Stomach smooth muscle (tissue), 2 donors: Measurements from ENCODE around the gene ANO7.
A peak's percentile ranks its signal among the peaks of the same experiment; 100 is the strongest.

ENCODE experiments used
- H3K27ac ChIP-seq: one replicate; pipeline ENCODE4 v1.7.0; 2013; ENCODE audit warnings: mild to moderate bottlenecking, low read length, inconsistent platforms
- H3K27me3 ChIP-seq, 2 donors: one replicate each; pipeline ENCODE4 v1.7.0; 2013; ENCODE audit warnings: low read length in 2 of 2; ENCODE audit not compliant: insufficient read depth in 2 of 2, control insufficient read depth in 1 of 2
- H3K36me3 ChIP-seq, 2 donors: one replicate each; pipeline ENCODE4 v1.7.0; 2013; ENCODE audit warnings: low read length in 2 of 2; ENCODE audit not compliant: control insufficient read depth in 2 of 2, insufficient read depth in 2 of 2
- H3K4me1 ChIP-seq: one replicate; pipeline ENCODE4 v1.7.0; 2013; ENCODE audit warnings: low read length; ENCODE audit not compliant: control insufficient read depth, insufficient read depth
- H3K4me3 ChIP-seq, 2 donors: one replicate each; pipeline ENCODE4 v1.7.0; 2013; ENCODE audit warnings: low read length in 2 of 2
- H3K9ac ChIP-seq, 2 donors: one replicate each; pipeline ENCODE4 v1.7.0; 2013; ENCODE audit warnings: low read length in 2 of 2, mild to moderate bottlenecking in 1 of 2
- H3K9me3 ChIP-seq, 2 donors: one replicate each; pipeline ENCODE4 v1.7.0; 2013; ENCODE audit warnings: low read length in 2 of 2; ENCODE audit not compliant: control insufficient read depth in 2 of 2
- donor health status: healthy.
- donor health status: Pancreatic carcinoma.

Gene ANO7

DNA sequence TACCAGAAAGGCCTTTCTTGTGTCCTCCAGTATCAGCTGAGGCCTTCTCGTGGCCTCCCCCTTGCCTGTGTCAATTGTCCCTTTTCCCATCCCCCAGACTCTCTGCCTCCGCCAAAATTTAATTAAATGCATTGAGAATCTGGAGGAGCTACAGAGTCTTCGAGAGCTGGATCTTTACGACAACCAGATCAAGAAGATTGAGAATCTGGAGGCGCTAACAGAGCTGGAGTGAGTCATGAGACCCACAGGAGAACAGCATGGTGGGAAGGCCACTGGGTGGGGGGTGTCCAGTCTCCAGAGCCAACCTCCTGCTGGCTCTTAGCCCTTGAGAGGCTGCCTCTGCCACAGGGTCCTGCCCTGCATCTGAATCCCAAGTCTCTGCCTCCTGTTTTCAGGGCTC lies 29.4 kb upstream of the ANO7 start:
- Histone ChIP-seq H3K4me3 (no peak overlapping the region), H3K9ac (no peak overlapping the region), H3K9me3 (no peaks in the 10 kb centered on the region), H3K4me1 (peaks cover 9% of the 10 kb centered on the region), H3K27me3 (no peaks in the 10 kb centered on the region), H3K36me3 (peaks cover 35 to 45% of the 10 kb centered on the region in 2 donors), H3K27ac (no peak overlapping the region)

GRCh38 chr2:241160318-241160717 lies 28.2 kb upstream of the ANO7 start:
- no peak overlapping the region for H3K9ac ChIP-seq
- H3K27ac ChIP-seq, result no peak overlapping the region
- no peak overlapping the region for H3K4me3 ChIP-seq
- H3K4me1 ChIP-seq, result peaks cover 9% of the 10 kb centered on the region
- H3K36me3 ChIP-seq, result peaks cover 32 to 44% of the 10 kb centered on the region in 2 donors
- H3K27me3 ChIP-seq, result no peaks in the 10 kb centered on the region
- H3K9me3 ChIP-seq, result no peaks in the 10 kb centered on the region

GRCh38 chr2:241161646-241162281 lies 26.7 kb upstream of the ANO7 start:
- H3K9me3 ChIP-seq, result no peaks in the 10 kb centered on the region
- H3K9ac ChIP-seq, result no peak overlapping the region
- H3K36me3 ChIP-seq, result peaks cover 39 to 51% of the 10 kb centered on the region in 2 donors
- H3K27me3 ChIP-seq, result no peaks in the 10 kb centered on the region
- H3K27ac ChIP-seq, result peak overlapping the region; percentile 37
- peak overlapping the region in 1 of 2 donors; percentile 29 for H3K4me3 ChIP-seq
- H3K4me1 ChIP-seq, result peaks cover 9% of the 10 kb centered on the region

GRCh38 chr2:241163601-241164118 lies 24.8 kb upstream of the ANO7 start:
- Histone ChIP-seq H3K4me3 (no peak overlapping the region), H3K9ac (no peak overlapping the region), H3K36me3 (peaks cover 45 to 52% of the 10 kb centered on the region in 2 donors), H3K4me1 (peaks cover 9% of the 10 kb centered on the region), H3K9me3 (no peaks in the 10 kb centered on the region), H3K27me3 (no peaks in the 10 kb centered on the region), H3K27ac (no peak overlapping the region)

- H3K4me3 ChIP-seq, result no peak overlapping the region
- H3K9ac ChIP-seq, result no peak overlapping the region
- H3K27me3 ChIP-seq, result no peaks in the 10 kb centered on the region
- no peaks in the 10 kb centered on the region for H3K4me1 ChIP-seq
- H3K36me3 ChIP-seq, result peaks cover 56 to 59% of the 10 kb centered on the region in 2 donors
- H3K9me3 ChIP-seq, result peaks cover 0 to 9% of the 10 kb centered on the region in 2 donors
- no peak overlapping the region for H3K27ac ChIP-seq
These were observed 20.1 kb upstream of the ANO7 start for GRCh38 chr2:241168366-241168765.

DNA sequence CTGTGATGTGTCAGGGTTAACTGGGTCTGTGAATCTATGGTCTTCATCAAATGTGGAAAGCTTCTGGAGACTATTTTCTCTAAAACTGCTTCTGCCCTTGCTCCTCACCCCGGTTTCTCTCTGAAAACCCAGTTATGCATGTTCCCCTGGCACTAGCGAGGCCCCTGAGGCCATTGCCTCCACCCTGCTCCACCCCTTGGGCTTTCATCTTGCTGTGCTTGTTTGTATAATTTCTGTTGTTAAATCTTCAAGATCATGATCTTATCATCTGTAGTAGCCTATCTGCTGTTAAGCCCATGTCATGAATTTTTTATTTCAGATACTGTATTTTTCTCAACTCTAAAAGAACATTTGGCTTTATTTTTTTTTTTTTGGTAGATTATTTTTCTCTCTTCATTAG lies 14.9 kb upstream of the ANO7 start:
- no peak overlapping the region for H3K4me3 ChIP-seq
- no peak overlapping the region for H3K9ac ChIP-seq
- H3K27me3 ChIP-seq, result no peaks in the 10 kb centered on the region
- H3K4me1 ChIP-seq, result no peaks in the 10 kb centered on the region
- H3K27ac ChIP-seq, result no peak overlapping the region
- peaks cover 0 to 9% of the 10 kb centered on the region in 2 donors for H3K9me3 ChIP-seq
- peaks cover 40 to 44% of the 10 kb centered on the region in 2 donors for H3K36me3 ChIP-seq

DNA sequence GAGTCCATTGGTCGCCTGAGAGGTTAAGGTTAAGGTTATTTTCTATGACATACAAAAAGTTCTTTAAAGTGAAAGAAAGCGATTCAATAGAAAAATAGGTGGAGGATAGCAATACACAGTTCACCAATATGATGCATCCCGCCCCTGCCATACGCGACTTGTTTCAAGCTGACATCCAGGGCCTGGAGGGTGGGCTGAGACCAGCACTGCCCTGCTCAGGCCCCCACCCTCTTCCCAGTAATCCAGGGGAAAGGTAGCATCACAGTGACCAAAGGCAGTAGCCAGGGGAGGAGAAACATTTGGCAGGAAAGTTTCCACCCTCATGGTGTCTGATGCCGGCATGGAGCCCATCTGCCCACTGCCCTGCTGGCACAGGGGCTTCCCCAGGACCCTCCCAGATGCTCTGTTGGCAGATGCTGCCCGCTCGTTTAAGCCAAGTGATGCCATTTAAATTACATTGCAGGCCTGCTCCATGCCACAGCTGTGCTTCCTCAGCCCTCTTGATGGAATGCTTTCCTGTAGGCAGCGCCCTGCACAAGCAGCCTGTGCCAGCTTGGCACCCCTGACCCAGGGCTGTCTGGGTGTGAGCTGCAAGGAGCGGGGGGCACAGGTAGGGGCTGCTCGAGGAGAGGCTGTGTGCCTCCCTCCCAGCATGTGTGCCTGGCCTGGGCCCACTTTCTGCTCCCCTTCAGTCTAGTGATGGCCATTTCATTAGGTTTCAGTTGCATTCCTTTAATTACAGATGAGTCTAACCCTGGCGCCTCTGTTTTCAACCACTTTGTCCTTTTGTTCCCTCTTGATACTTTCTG lies 10.7 kb upstream of the ANO7 start:
- no peaks in the 10 kb centered on the region for H3K27me3 ChIP-seq
- H3K36me3 ChIP-seq, result peaks cover 22 to 29% of the 10 kb centered on the region in 2 donors
- H3K9me3 ChIP-seq, result no peaks in the 10 kb centered on the region
- H3K9ac ChIP-seq, result no peak overlapping the region
- H3K4me3 ChIP-seq, result no peak overlapping the region
- no peak overlapping the region for H3K27ac ChIP-seq
- H3K4me1 ChIP-seq, result no peaks in the 10 kb centered on the region

DNA sequence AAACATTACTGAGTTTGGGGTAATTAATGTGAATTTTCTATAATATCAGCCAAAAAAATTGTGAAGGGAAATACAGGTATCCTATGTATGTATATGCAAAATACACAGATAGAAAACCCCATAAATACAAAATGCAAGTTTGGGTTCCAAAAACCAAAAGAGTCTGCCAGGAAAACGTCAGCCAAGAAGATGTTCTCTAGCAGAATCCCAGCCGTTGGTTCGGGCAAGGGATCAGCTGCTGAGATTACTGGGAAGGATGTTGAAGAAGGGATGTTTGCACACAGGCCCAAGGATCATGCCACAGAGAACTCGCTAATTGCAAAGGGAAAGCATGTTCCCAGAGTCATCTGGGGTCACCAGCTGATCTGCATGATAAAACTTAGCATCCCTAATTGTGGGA lies 9.5 kb upstream of the ANO7 start:
- H3K36me3 ChIP-seq, result peaks cover 23 to 37% of the 10 kb centered on the region in 2 donors
- no peak overlapping the region for H3K27ac ChIP-seq
- H3K4me1 ChIP-seq, result no peaks in the 10 kb centered on the region
- no peaks in the 10 kb centered on the region for H3K27me3 ChIP-seq
- no peak overlapping the region for H3K4me3 ChIP-seq
- H3K9me3 ChIP-seq, result no peaks in the 10 kb centered on the region
- H3K9ac ChIP-seq, result no peak overlapping the region

GRCh38 chr2:241179899-241180298 lies 8.6 kb upstream of the ANO7 start:
- no peaks in the 10 kb centered on the region for H3K4me1 ChIP-seq
- H3K27ac ChIP-seq, result no peak overlapping the region
- no peaks in the 10 kb centered on the region for H3K27me3 ChIP-seq
- peaks cover 19 to 31% of the 10 kb centered on the region in 2 donors for H3K36me3 ChIP-seq
- no peak overlapping the region for H3K9ac ChIP-seq
- no peaks in the 10 kb centered on the region for H3K9me3 ChIP-seq
- H3K4me3 ChIP-seq, result no peak overlapping the region

GRCh38 chr2:241180495-241180894 lies 8.0 kb upstream of the ANO7 start:
- Histone ChIP-seq H3K9ac (no peak overlapping the region), H3K36me3 (peaks cover 13 to 30% of the 10 kb centered on the region in 2 donors), H3K9me3 (no peaks in the 10 kb centered on the region), H3K27ac (no peak overlapping the region), H3K27me3 (no peaks in the 10 kb centered on the region), H3K4me3 (no peak overlapping the region), H3K4me1 (no peaks in the 10 kb centered on the region)

DNA sequence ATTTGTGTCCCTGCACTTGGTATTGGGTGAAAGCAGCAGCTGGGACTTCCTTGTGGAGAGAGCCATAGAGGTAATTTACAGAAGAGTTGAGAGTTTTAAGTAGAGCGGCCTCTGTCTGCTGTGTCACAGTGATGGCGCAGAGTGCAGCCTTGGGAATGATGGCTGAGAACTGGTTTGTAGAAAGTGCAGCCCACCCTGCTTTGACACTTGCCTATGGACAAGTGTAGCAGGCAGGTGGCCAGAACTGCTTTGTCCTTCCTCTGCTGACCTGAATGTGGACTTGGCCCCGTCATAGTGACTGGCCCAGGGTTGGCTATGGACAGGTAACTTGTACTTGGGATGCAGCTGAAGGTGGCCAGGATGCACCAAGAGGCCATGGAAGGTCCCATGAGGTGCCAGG lies 6.4 kb upstream of the ANO7 start:
- Histone ChIP-seq H3K27me3 (no peaks in the 10 kb centered on the region), H3K4me1 (no peaks in the 10 kb centered on the region), H3K9ac (no peak overlapping the region), H3K36me3 (peaks cover 12 to 24% of the 10 kb centered on the region in 2 donors), H3K9me3 (no peaks in the 10 kb centered on the region), H3K4me3 (no peak overlapping the region), H3K27ac (no peak overlapping the region)
